Stimulated activated CD8-positive, alpha-beta memory T cell treated with anti-CD3 and anti-CD28 coated beads, Interleukin-12 subunit alpha, Interleukin-12 subunit beta, amount 100 ng/mL, for 1 hour (primary cell): ENCODE data around the gene PHF14.

Source experiments
- DNase-seq: peaks from one replicate; pipeline ENCODE4 v3.0.0-alpha.2; 2020; ENCODE audit warnings: low read depth

Gene PHF14

GRCh38 chr7:11208883-11209465, 235.3 kb downstream of the PHF14 start:
- no peak for DNase-seq

DNA sequence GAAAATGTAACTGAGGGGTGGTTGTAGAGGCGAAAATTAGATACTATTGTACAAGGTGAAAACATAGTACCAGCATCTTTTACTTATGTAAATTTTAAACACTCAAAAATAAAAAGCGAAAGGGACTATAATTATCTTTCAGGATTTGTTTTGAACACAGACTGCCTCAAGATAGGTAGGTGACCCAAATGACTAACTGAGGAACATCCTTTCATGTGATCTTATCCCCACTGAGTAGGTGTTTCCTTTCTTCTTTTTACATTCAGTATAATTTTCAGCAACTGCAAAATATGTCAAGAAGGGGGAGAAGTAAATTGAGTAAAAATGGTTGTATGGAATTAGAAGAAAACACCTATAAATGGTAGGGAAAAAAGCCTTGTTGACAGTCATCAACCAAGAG, 236.7 kb downstream of the PHF14 start:
- no peak for DNase-seq

DNA sequence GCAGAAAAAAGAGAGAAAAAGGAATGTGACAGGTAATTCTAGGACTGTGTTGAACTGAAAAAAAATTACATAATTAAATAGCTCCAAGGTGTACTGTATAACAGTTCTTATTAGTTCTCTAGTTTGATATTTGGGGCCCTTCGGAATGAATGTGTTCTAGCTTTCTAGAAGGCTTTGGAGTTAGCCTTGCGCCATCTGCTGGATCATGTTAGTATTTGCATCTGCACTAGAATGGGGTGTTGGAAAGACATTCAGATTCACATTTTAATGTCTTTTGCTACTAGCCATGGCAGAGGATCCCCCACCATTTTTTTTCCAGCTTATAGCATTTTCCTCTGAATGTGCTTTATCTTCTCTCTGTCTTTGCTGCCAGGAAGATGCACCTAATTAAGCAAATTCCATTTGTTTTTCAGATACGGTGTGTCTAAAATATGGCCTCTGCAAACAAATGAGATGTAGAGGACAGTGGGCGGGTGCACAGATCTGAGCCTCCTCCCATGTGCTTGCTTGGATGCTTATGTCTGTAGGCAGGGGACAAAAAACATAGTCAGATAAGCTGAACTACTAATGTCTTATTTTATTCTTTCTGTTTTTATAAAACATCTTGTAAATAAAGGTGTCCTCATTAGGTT, 238.5 kb downstream of the PHF14 start:
- DNase-seq = peak; percentile 26

DNA sequence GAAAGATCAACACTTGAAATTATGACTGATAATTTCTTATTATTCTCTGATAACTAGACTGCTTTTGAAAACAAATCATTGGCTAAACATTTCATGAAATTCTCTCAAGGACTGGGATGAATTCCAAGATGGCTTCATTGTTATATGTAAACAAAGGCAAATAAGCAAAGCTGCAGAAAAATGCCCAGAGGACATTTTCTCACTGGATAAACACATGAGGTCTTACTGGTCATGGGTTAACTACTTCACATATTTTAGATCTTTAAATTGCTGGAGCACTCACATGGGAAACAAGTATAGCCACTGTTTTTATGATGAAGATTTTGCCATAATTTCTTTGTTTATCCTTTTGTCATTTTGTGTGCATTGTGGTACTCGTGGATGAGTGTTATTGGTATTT, 239.1 kb downstream of the PHF14 start:
- DNase-seq = no peak

GRCh38 chr7:11213266-11213665, 239.6 kb downstream of the PHF14 start:
- no peak for DNase-seq

GRCh38 chr7:11216276-11216675, 242.6 kb downstream of the PHF14 start:
- no peak for DNase-seq

GRCh38 chr7:11217848-11218565, 244.3 kb downstream of the PHF14 start:
- no peak for DNase-seq
